NCI-H748 (cell line): ENCODE results near the gene KIF26B.

Source experiments
- DNase-seq: peaks from one replicate; lab custom pipeline; 2025; ENCODE audit not compliant: unreplicated experiment; lab: John Stamatoyannopoulos, UW

KIF26B gene

DNA sequence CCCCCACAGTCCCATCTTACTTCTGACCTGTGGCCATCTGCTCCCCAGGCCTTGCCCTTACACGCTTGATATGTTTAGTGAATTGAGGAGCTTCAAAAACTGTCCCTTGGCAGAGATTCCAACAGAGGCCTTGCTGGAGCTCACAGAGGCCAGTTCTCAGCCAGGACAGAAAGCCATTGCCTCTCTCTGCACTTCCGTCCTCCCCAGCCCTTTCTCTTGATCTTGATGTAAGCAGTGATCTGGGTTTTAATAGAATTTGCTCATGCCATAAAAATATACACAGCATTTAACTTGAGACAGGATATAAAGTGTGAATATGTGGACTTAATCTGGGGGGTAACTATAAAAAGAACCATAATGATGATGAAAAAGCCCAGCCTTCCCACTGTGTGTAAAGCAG is 453.5 kb downstream of the KIF26B start:
- DNase-seq: no peak

DNA sequence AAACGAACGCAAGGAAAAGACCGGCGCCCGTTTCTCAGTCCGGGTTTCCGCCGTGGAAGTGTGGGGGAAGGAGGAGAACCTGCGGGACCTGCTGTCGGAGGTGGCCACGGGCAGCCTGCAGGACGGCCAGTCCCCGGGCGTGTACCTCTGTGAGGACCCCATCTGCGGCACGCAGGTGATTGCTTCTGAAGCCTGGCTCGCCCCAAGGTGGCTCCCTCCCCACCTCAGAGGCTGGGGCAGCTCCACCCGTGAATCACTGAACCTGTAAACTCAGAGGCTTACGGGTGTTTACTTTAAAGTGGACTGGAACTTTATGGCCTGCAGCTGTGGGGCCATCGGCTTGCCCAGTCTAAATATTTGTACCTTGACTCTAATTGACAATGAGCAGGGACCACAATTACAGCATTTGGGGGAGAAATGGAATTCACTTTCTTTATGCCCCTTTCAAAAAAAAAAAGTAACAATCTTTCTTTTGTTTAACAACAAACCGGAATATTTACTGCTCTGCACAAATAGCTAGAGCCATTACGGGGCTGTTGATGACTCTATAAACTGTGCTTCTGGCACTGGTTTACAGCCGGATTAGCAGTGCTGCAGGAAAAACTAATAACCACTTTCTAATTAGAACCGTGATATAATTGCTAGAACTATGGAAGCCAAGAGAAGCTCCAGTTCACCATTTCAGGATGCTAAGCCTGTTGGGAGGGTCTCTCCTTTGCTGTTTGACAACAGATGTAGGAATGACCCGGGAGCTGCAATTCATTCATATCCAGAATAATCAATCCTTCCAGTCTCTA is 454.8 kb downstream of the KIF26B start:
- DNase-seq: peak; percentile 72

GRCh38 chr1:245611251-245611650 is 456.5 kb downstream of the KIF26B start:
- DNase-seq: no peak

- DNase-seq: no peak
Measured at GRCh38 chr1:245614476-245614875, 459.7 kb downstream of the KIF26B start.

DNA sequence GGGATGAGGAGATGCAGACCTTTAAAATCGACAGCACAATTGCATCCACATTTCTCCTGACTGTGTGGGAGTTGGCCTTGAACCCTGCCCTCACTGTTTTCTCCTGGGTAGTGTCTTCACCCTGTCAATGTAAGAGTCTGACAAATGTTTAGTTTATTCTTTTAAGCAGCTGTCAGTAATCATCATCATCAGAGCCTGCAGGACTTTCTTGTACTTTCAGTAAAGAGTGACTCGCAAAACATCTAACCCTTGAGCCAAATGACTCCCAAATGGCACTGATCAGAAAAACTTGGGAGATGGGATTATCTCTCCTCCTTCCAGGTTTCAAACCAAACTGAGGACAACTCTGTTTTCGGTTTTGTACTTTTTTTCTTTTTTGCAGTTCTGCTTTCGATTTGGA is 460.2 kb downstream of the KIF26B start:
- DNase-seq: no peak

DNA sequence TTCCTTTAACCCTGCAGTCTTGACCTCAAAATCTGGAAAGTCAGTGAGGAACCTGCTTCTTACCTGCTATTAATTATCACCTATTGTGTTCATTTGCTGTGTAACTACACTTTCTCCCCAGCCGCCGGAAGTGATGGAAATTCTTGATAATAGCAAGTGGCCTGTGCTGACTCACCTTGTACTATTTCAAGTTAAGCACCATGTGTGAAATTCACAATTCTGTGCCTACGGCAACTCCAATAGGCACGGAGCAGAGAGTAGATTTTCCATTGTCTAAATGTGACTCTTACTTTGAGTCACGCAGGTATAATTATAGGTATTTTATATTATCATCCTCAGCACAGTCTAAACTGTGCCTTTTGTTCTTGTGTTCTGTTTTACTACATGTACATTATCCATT is 466.8 kb downstream of the KIF26B start:
- peak; percentile 83 for DNase-seq

DNA sequence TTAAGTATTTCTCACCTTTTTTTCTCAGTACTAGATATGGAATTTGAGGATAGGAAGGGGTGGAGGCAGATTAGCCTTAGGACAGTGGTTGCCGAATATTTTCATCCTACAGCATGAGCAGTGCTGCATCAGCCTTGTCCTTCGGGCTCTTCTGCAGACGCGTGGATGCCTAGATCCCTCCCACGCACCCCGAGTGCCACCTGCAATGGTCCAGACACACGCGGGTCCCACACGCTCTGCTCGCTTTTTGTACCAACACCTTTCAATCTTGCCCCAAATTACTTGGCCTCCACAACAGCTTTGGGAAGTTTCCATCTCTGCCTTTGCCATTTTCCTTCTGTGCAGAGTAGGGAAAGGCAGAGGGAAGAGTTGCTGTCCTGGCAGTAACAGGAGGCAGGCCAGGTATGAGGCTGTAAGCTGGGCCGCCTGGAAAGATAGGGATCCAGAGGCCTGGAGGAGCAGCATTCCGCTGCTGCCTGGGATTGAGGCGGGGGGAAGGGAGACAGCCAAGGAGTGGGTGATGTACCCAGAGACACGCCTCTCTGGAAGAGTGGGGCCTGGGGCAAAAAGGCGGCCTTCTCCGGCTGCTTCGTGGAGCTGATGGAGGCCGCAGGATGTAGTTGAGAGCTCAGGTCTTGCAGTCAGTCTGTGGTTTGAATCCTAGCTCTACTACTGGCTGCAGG is 467.7 kb downstream of the KIF26B start:
- DNase-seq: no peak

- no peak for DNase-seq
Measured at GRCh38 chr1:245641384-245641783, 486.6 kb downstream of the KIF26B start.

- DNase-seq: peak; percentile 62
Measured at GRCh38 chr1:245645406-245645805, 490.6 kb downstream of the KIF26B start.

GRCh38 chr1:245645894-245646293 is 491.1 kb downstream of the KIF26B start:
- no peak for DNase-seq

- DNase-seq: no peak
Measured at GRCh38 chr1:245648749-245649522, 494.2 kb downstream of the KIF26B start.

- no peak for DNase-seq
Measured at GRCh38 chr1:245649666-245650065, 494.9 kb downstream of the KIF26B start.

DNA sequence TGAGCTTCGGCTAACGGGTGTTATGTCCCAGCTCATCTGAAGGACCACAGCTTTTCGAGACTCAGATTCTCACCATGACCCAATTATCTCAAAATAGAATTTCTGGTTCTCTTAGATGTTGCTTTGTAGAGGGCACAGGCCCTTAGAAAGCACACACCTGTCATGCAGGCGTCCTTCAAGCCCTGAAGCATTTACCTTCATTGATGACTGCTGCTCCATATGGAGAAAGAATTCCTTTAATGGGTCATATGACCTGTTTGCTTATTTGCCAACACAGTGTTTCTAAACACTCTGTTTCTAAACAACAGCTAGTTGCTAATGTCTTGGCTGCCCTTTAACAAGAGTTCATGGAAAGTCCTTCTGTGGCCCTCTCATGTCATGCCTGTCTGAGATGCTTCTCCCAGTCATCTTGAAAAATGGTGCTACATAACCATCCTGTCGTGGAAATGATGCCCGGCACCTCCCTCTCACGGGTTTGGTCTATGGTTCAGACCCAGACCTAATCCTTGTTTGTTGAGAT is 495.7 kb downstream of the KIF26B start:
- no peak for DNase-seq

- no peak for DNase-seq
Measured at GRCh38 chr1:245651093-245651492, 496.3 kb downstream of the KIF26B start.

GRCh38 chr1:245652116-245652515 is 497.3 kb downstream of the KIF26B start:
- no peak for DNase-seq

- DNase-seq: no peak
Measured at GRCh38 chr1:245652660-245653427, 498.1 kb downstream of the KIF26B start.

DNA sequence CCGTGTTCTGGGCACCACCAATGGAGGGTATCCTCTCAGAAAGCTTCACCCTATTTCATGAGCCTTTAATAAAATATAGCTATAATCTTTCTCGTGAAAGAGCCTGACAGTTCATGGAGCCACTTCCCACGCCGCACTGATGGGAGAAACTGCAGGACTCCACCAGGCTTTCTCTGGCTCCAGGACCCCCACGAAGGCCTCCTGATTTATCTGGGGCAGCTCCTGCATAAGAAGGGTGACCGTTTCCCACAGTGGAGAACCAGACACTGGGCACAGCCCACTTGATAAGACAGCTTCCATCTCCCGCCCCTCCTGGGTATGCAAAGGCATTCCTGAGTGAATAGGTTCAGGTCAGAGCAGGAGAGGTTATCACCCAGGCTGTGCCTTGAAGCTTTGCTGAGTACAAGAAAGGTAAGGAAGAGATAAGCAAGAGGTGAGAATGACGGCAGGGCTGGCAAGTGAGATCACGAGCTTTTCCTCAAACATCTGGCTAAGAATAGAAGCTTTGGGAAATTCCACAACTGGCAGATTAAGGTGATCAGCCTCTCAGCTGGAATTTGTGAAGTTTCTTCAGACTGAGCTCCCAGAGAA is 499.8 kb downstream of the KIF26B start:
- DNase-seq: no peak

- no peak for DNase-seq
Measured at GRCh38 chr1:245656189-245656717, 501.5 kb downstream of the KIF26B start.

DNA sequence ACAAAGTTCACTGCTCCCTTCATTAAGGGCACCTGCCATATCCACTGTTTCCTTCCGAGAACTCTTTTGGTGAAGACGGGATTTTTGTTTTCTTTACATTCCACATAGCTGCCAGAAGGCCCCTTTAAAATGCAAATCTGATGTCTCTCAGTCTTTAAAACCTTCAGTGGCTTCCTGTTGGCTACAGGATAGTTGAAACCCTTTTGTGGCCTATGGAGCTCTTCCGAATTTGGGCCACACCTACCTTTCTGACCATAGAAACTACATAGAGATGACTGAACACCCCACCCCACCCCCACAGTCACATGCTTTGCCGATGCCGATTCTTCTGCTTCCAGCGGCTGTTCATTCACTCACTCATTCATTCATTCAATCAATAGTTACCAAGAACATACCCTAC is 502.6 kb downstream of the KIF26B start:
- DNase-seq: no peak

DNA sequence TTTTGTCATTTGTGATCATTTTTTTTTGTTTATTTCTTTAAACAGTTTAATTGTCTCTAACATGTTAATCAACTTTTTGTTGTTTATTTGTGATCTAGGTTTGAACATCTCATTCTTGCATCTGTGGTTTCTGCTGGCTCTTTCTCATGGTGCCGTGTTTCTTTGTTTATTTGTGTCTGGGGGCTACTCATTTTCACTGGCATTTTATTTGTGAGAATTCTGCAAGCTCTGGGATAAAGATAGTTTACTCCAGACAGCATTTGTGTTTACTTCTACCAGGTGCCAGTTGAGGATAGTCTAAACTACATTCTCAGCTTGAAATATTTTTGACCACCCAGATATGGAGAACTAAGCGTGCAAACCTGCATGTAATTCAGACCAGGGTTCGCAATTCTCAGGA is 508.6 kb downstream of the KIF26B start:
- DNase-seq: no peak
